M059J (cell line): ENCODE data around the gene ATP11A. TPM values are rescaled to one million over a fixed set of nuclear protein-coding genes. Genes with fewer than 3 reads are reported as not detected.

ENCODE experiments used
- DNase-seq: peaks from one replicate; pipeline ENCODE4 v3.0.0-alpha.2; 2012; ENCODE audit warnings: low read depth
- total RNA-seq: library from RNA; depleted of rRNA; stranded (reverse); fragments of >200 nt; shearing (Covaris generic); gene quantifications from 2 replicates; pipeline ENCODE4 v1.2.3, GENCODE V29; 2014

ATP11A gene
- total RNA-seq, 1 experiment from 2014 or later, result 6.0 TPM

DNA sequence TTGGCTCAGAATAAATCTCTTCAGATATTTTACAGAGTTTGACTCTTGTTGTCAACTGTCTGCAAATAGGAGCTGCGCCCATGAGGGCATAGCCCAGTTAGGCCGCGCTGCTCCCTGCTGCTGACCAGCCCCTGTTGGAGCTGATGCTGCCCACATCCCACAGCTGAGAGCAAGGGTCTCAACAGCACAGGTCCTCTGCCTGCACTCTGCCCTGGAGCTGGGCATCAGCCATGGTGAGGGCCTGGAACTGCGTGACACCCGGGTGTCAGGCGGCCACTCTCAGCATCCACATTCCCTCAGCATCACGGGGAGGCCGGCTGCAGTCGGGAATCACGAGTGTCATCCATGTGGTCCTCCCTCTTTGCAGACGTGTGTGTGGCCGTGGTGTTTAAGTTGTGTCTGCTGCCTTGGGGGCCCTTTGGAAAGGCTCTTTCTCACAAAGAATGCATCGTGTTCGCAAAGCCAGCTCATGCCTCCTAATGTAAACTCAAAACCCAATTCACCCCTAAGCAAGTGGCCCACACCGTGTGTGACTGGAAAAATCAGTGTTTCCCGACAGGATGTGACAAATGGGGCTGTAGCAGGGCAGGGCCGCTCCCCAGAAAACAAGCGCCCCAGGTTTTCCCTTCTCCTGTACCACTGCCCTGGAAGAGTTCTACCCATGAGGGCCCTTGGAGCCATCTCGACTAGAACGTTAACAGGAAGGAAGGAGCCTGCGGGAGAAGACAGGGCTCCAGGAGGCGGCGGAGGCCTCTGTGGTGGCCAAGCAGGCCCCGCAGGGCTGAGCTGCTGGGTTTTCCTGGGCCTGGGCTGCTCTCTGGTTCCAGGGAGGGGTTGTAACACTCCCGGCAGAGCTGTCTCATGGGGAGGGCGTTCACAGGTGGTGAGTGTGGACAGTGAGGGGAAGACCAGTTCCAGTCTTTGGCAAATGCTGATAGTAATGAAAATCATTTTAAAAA, 20.3 kb downstream of the ATP11A start:
- no peak for DNase-seq

DNA sequence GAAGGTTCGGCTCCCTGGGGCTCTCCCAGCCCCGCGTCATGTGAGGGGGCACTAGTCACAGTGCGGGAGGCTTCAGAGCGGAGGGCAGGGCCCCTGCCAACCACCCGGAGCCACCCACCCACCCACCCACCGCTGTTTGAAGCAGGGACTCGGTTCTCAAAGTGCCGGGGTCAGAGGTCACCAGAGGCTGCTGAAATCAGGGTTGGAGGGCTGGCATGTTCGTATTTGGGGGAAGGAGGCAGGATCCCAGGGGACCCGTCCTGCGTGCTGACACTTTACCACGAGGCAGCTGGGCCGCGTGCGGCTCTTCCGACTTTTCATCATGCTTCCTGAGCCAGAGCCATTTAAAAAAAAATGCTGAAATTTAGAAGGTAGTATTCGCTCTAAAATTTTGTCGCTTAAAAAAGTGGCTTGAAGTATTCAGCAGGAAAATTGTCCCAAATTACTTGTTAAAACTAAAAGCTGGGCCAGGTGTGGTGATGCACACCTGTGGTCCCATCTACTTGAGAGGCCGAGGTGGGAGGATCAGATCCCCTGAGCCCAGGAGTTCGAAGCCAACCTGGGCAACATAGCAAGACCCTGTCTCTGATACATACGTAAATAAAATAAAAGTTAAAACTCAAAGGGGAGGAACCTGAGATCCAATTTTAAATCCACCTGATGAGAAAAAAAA, 21.2 kb downstream of the ATP11A start:
- no peak for DNase-seq

DNA sequence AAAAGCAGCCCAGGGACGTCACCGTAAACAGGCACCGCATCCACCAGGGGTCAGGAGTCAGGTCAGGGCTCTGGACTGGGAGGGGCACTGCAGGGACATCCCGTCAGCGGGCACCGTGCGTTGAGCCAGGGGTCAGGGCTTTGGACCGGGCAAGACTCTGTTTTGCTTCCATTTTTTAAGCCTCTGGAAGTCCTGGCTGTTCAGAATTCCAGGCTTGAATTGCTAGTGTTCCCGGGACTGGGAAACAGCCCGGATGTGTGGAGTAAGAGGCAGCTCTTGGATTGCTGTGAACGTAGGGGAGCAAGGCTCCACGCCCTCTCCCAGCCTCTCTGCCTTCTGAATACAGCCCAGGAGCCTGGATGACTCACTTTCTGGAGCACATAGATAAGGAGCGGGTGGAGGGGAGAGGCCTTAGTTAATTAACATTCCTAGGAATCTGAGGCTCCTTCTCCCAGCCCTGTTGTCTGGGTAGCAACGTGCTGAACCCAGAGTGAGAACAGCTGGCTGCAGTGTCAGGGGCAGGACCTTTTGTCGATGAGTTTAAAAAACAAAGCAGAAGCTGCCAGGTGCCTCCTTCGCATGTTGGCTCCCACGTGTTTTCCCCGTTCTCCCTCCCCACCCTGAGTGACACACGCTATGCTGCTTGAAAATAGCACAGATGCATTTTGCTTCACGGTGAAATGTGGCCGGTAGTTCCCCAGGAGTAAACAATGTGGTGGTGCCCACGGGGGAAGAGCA, 21.9 kb downstream of the ATP11A start:
- peak; percentile 94 for DNase-seq

- no peak for DNase-seq
These were observed 22.8 kb downstream of the ATP11A start for GRCh38 chr13:112712451-112713207.

- DNase-seq, result no peak
These were observed 23.8 kb downstream of the ATP11A start for GRCh38 chr13:112713517-112714253.

DNA sequence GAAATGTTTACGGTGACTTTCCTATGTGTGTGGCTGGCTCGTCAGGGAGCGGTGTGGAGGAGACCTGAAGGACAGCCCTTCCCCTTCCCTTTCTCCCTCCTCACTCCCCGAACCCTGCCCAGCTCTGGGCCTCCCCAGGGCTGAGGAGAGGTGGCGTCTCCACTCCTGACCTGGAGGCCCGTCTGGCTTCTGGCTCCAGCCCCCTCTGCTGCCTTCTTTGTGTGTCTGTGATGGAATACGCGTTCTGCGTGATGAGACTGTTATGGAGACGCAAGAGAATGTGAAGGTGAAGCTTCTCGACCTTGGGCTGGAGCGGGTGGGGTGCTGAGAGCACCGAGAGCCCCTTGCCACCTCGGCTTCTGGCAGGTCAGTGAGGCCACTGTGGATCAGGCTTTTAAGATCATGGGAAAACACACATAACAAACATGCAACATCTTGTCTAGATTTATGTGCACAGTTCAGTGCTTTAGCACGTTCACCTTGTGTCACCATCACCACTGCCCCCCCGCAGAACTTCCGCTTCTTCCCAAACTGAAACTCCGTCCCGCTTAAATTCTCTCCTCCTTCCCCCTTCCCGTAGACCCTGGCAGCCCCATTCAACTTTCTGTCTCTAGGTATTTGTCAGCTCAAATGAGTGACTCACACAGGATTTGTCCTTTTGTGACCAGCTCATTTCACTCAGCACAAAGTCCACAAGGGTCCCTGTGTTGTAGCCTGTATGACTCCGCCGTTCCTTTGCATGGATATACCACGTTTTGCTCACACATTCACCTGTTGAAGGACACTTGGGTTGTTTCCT, 24.7 kb downstream of the ATP11A start:
- no peak for DNase-seq

GRCh38 chr13:112715210-112715609, 25.4 kb downstream of the ATP11A start:
- DNase-seq, result no peak

DNA sequence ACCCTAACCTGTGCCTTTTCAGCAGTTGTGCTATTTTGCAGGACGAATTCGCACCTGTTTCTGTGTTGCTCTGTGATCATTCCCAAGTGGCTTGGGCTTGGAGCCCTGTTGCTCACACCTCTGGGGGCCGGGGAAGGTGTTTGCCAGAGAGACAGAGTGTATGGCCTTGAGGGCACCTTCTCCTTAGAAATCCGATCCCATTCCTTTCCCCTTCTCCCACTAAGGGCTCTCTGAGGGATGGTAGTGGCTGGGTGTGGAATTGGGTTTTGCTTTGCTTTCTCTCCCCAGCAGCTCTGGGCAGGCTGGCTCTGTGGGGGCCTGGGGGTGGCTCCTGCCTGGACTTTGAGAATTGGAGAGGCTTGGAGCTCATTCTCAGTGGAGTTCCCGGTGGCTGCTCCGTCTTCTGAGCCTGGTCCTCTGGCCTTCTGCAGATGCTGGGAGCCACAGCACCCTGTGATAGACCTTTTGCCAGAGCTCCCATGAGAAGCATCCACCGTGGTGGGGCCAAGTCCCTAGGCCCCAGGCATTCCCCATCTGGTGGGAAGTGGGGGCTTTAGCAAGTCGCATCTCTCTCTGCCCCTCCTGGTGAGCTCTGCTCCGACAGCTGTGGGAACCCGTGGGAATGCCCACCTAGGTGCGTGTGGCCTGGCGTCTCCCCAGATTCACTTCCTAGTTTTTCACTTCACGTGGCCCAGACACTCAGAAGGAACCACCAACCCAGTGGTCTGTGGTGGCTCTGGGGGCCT, 26.1 kb downstream of the ATP11A start:
- DNase-seq, result no peak

DNA sequence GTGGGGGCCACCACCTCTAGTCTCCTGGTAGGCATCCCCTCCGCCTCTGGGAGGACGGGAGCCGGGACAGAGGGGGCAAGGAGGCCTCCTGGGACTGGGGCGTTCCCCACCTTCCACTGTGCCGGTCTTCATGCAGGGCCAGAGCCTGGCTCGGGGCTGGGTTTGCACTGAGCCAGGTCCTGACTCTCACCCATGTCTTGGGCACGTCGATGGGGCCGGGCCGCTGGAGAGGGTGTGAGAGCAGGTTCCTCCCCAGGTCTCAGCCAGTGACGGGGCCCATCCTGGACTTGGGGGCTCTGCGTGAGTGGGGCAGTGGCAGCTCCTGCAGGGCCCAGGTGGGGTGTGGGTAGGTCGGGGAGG, 26.6 kb downstream of the ATP11A start:
- DNase-seq, result no peak

- DNase-seq, result no peak
These were observed 27.1 kb downstream of the ATP11A start for GRCh38 chr13:112716841-112717520.

GRCh38 chr13:112718318-112718717, 28.5 kb downstream of the ATP11A start:
- no peak for DNase-seq

DNA sequence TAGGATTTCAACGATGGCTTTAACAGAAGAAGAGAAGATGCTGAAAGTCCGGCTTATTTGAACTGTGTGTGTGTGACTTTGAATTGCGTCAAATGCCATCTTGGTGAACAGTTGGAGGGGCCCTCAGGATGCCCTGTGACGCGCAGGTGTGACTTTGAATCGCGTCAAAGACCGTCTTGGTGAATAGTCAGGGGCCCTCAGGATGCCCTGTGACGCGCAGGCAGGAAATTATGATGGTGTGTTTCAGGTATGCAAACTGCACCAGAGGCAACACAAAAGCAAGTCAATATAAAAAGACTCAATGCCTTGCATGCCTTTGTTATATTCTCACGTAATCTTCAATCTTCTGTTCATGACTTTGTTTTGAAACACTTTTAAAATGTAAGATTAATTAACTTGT, 29.2 kb downstream of the ATP11A start:
- no peak for DNase-seq

GRCh38 chr13:112719556-112719955, 29.7 kb downstream of the ATP11A start:
- DNase-seq, result no peak

- no peak for DNase-seq
These were observed 30.4 kb downstream of the ATP11A start for GRCh38 chr13:112720251-112720650.

GRCh38 chr13:112720814-112721197, 31.0 kb downstream of the ATP11A start:
- DNase-seq, result no peak

GRCh38 chr13:112721198-112722104, 31.6 kb downstream of the ATP11A start:
- DNase-seq, result no peak

DNA sequence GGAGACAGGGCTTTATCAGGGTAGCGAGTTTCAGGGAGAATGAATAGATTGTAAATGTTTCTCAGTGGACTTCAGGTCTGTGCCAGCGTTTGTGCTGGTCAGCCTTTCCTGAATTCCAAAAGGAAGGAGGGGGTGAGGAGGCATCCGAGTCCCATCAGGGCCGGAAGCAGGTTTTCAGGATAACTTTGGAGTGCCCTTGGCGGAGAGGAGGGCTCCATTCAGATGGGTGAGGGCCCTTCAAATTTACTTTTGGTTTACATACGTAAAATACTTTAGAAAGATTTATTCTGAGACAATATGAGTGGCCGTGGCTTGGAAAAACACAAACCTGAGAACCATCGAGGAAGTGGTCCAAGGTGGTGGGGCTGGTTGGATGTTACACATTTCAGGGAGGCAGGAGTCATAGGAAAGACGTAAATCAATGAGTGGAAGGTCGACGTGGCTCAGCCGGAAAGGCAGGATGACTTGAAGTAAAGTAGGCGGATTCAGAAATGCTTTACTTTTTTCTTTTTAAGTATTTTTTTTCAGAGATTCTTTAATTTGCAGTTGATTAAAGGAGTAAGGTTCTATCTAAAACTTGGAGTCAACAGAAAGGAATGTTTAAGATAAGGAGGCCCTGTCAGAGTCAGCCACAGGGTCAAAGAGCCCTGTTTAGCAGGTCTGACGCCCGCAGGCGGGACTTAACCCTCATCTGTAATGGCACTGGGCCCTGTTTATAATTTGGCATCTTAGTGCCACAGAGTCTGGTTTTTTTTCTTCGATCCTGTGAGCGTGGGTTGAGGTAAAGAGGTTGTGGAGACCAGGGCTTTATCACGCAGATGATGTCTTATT, 32.8 kb downstream of the ATP11A start:
- peak; percentile 97 for DNase-seq
